K562 (cell line): ENCODE data around the gene FGF1. TPM values are rescaled to one million over a fixed set of nuclear protein-coding genes. Genes with fewer than 3 reads are reported as not detected.

Experiments used
- ATAC-seq: fragments of 200-7000 bp; cut with Tn5 transposase; 3 replicates; pipeline ENCODE4 v1.9.1; 2020; ENCODE audit warnings: moderate library complexity
- BruUV-seq: library from RNA; stranded (reverse); fragments of 400-500 nt; replicated peaks from 2 replicates; lab custom pipeline; 2021; lab: Mats Ljungman, UMichigan
- CTCF ChIA-PET: fragments of 300-600 bp; formaldehyde crosslinking; extraction: SDS; loops from one replicate; lab custom pipeline; 2021; ENCODE audit warnings: low intra/inter-chr PET ratio; lab: Yijun Ruan, JAX
- POLR2A ChIA-PET: fragments of 300-600, 350-650 bp; sonication (Branson Sonifier 250); formaldehyde crosslinking; extraction: SDS; loops from one replicate; lab custom pipeline; 2021; ENCODE audit warnings: antibody characterized with exemption, inconsistent platforms; lab: Yijun Ruan, JAX
- DNase-seq, 4 experiments: peaks; one replicate each; pipeline versions ENCODE4 v3.0.0 to v3.0.0-alpha.2; 2011 to 2018; ENCODE audit warnings: low spot score in 3 of 4, mixed read lengths in 3 of 4; ENCODE audit errors: extremely low read depth in 1 of 4
- FAIRE-seq: peaks from 2 replicates; lab custom pipeline; 2011; peaks lifted over from hg19 to GRCh38; lab: Jason Lieb, UNC
- H2AFZ ChIP-seq: 2 replicates; pipeline ENCODE4 v1.6.0; 2011; ENCODE audit warnings: low read depth, low read length, control low read depth, inconsistent platforms
- H3K27ac ChIP-seq: fragments of 200-600 bp; 3 replicates; pipeline ENCODE4 v1.8.0; 2011; ENCODE audit warnings: low read depth, mild to moderate bottlenecking, control low read depth, inconsistent platforms, low read length, moderate library complexity, mixed read lengths; ENCODE audit errors: extremely low read depth
- H3K27me3 ChIP-seq, 2 experiments: fragments of 300-600 bp in 1 of 2; 2 replicates in 1 of 2; 3 replicates in 1 of 2; pipeline versions ENCODE4 v1.6.0 to v1.8.0; 2011; ENCODE audit warnings: inconsistent platforms in 2 of 2, low read length in 2 of 2, mild to moderate bottlenecking in 1 of 2, mixed read lengths in 1 of 2, moderate library complexity in 1 of 2; ENCODE audit not compliant: control insufficient read depth in 2 of 2, insufficient read depth in 2 of 2
- H3K36me3 ChIP-seq: fragments of 300-600 bp; 3 replicates; pipeline ENCODE4 v1.8.0; 2011; ENCODE audit warnings: mild to moderate bottlenecking, low read length, inconsistent platforms; ENCODE audit not compliant: control insufficient read depth, insufficient read depth
- H3K4me1 ChIP-seq, 2 experiments: fragments of 200-600 bp in 1 of 2; replicated peaks in 1 of 2; 2 replicates in 1 of 2; 3 replicates in 1 of 2; pipeline versions ENCODE4 v1.5.1 to v1.8.0; 2011; ENCODE audit warnings: inconsistent platforms in 2 of 2, low read length in 2 of 2, mild to moderate bottlenecking in 1 of 2, mixed read lengths in 1 of 2, moderate library complexity in 1 of 2; ENCODE audit not compliant: control insufficient read depth in 2 of 2, insufficient read depth in 2 of 2
- H3K4me2 ChIP-seq: 2 replicates; pipeline ENCODE4 v1.6.1; 2011; ENCODE audit warnings: low read length, control low read depth, inconsistent platforms, mixed read lengths; ENCODE audit not compliant: insufficient read depth
- H3K4me3 ChIP-seq: fragments of 200-600 bp; sonication (generic), shearing (Covaris generic); 2 replicates; pipeline ENCODE4 v1.5.1; 2016; ENCODE audit warnings: control low read depth, inconsistent platforms
- H3K79me2 ChIP-seq: fragments of 200-600 bp; 3 replicates; pipeline ENCODE4 v1.8.0; 2011; ENCODE audit warnings: low read length, inconsistent platforms; ENCODE audit not compliant: control insufficient read depth, insufficient read depth
- H3K9ac ChIP-seq, 2 experiments: 2 replicates each; pipeline versions ENCODE4 v1.6.0 to v1.6.1; 2011; ENCODE audit warnings: low read depth in 2 of 2, low read length in 2 of 2, control low read depth in 1 of 2, inconsistent platforms in 1 of 2, mild to moderate bottlenecking in 1 of 2, mixed read lengths in 1 of 2; ENCODE audit not compliant: insufficient read depth in 1 of 2
- H3K9me1 ChIP-seq: one replicate; pipeline ENCODE4 v1.6.0; 2011; ENCODE audit warnings: inconsistent platforms, mild to moderate bottlenecking, low read length, moderate library complexity; ENCODE audit not compliant: control insufficient read depth, insufficient read depth
- H3K9me3 ChIP-seq: replicated peaks from 2 replicates; pipeline ENCODE4 v1.5.1; 2011; ENCODE audit warnings: low read depth, low read length, inconsistent platforms; ENCODE audit not compliant: control insufficient read depth, insufficient read depth
- H4K20me1 ChIP-seq: replicated peaks from 2 replicates; pipeline ENCODE4 v1.6.1; 2011; ENCODE audit warnings: low read length, inconsistent platforms, mixed read lengths; ENCODE audit not compliant: control insufficient read depth, insufficient read depth
- ATF3 ChIP-seq, 2 experiments: fragments of 450-650 bp in 1 of 2; sonication (generic) in 1 of 2; formaldehyde crosslinking in 1 of 2; IDR thresholded peaks in 1 of 2; conservative IDR thresholded peaks in 1 of 2; 2 replicates each; pipeline versions ENCODE4 v1.6.1 to v1.8.1; 2016 to 2023; ENCODE audit warnings: mild to moderate bottlenecking in 2 of 2, moderate library complexity in 2 of 2, inconsistent platforms in 1 of 2, missing genetic modification reagents in 1 of 2
- CHCHD3 ChIP-seq: fragments of 250-450 bp; sonication (Bioruptor Pico); IDR thresholded peaks from 2 replicates; pipeline ENCODE4 v2.1.2; 2022; ENCODE audit warnings: mild to moderate bottlenecking
- CHD1 ChIP-seq: fragments of 200-600 bp; sonication (generic); IDR thresholded peaks from one replicate; pipeline ENCODE4 v1.6.1; 2012; ENCODE audit warnings: mild to moderate bottlenecking, moderate library complexity, low read length, inconsistent platforms
- CXXC5 ChIP-seq: fragments of 250-450 bp; sonication (Bioruptor Pico); IDR thresholded peaks from 2 replicates; pipeline ENCODE4 v1.8.0; 2022; ENCODE audit warnings: inconsistent platforms, mild to moderate bottlenecking, moderate library complexity
- FOSL1 ChIP-seq: fragments of 200-800 bp; sonication (Bioruptor generic); conservative IDR thresholded peaks from 2 replicates; pipeline ENCODE4 v1.6.1; 2016; ENCODE audit warnings: missing genetic modification characterization, missing compliant biosample characterization
- JUN ChIP-seq, 2 experiments: sonication (generic) in 1 of 2; formaldehyde crosslinking in 1 of 2; IDR thresholded peaks; 2 replicates each; pipeline versions ENCODE4 v1.6.1 to v1.8.0; 2012 to 2022; ENCODE audit warnings: borderline replicate concordance in 2 of 2, mild to moderate bottlenecking in 2 of 2, improper control_type of control experiment in 1 of 2, low read depth in 1 of 2, low read length in 1 of 2, missing genetic modification reagents in 1 of 2
- JUND ChIP-seq, 2 experiments: IDR thresholded peaks; 2 replicates in 1 of 2; 3 replicates in 1 of 2; pipeline ENCODE4 v1.6.1; 2011; ENCODE audit warnings: borderline replicate concordance in 2 of 2, low read depth in 2 of 2, low read length in 2 of 2, improper control_type of control experiment in 1 of 2, missing biosample characterization in 1 of 2, missing genetic modification characterization in 1 of 2, missing genetic modification reagents in 1 of 2
- MAX ChIP-seq: sonication (generic); formaldehyde crosslinking; IDR thresholded peaks from 2 replicates; pipeline ENCODE4 v1.9.0; 2022; ENCODE audit warnings: mild to moderate bottlenecking, missing genetic modification reagents
- MEF2A ChIP-seq: IDR thresholded peaks from 2 replicates; pipeline ENCODE4 v1.6.1; 2011; ENCODE audit warnings: low read depth, mild to moderate bottlenecking, low read length, moderate library complexity; ENCODE audit not compliant: control insufficient read depth
- NFIX ChIP-seq: fragments of 250-450 bp; sonication (Bioruptor Pico); IDR thresholded peaks from 2 replicates; pipeline ENCODE4 v1.4.0; 2020; ENCODE audit warnings: low read depth, mild to moderate bottlenecking, moderate library complexity
- THRAP3 ChIP-seq: fragments of 450-650 bp; IDR thresholded peaks from 2 replicates; pipeline ENCODE4 v1.6.1; 2016; ENCODE audit warnings: mild to moderate bottlenecking, inconsistent platforms, borderline replicate concordance
- ZBTB26 ChIP-seq: fragments of 450-650 bp; formaldehyde crosslinking; IDR thresholded peaks from 2 replicates; pipeline ENCODE4 v1.4.0; 2022; ENCODE audit warnings: missing genetic modification characterization
- ZBTB43 ChIP-seq: sonication (generic); formaldehyde crosslinking; IDR thresholded peaks from 2 replicates; pipeline ENCODE4 v1.8.0; 2023; ENCODE audit warnings: mild to moderate bottlenecking, missing genetic modification reagents
- ZNF699 ChIP-seq: fragments of 250-450 bp; sonication (Bioruptor Pico); IDR thresholded peaks from 2 replicates; pipeline ENCODE4 v1.8.0; 2021; ENCODE audit warnings: mild to moderate bottlenecking, moderate library complexity; ENCODE audit not compliant: insufficient replicate concordance
- WGBS: fragments of 100-300 bp; shearing (Covaris generic); methylation state at CpG from one replicate; pipeline ENCODE4 v1.1.6; 2016; ENCODE audit warnings: low coverage, mixed read lengths; ENCODE audit not compliant: insufficient coverage; ENCODE audit errors: missing lambda C conversion rate; 5-methylcytosine and 5-hydroxymethylcytosine counted together
- in situ Hi-C: fragments of 300-500 bp; cut with MboI; formaldehyde crosslinking; loops from 4 replicates; pipeline ENCODE4 v1.15.0; 2018; ENCODE audit warnings: inconsistent platforms, mixed read lengths
- intact Hi-C: fragments of 100-400 bp; cut with micrococcal nuclease; formaldehyde crosslinking; loops from 2 replicates; pipeline ENCODE4 v1.14.2; 2022
- polyA plus RNA-seq, 8 experiments: library from polyadenylated mRNA; depleted of rRNA in 4 of 8; stranded (reverse) in 5 of 8; unstranded in 3 of 8; fragments of >200 nt; fragmentation: Nextera tagmentation in 2 of 8; fragmentation: Illumina TruSeq in 1 of 8; extraction: Ambion mirVana in 2 of 8; extraction: Trizol in 1 of 8; gene quantifications; 2 replicates each; pipeline versions ENCODE4 v1.2.1 to v1.2.3, GENCODE V29; 2011 to 2014; ENCODE audit warnings: inconsistent platforms in 1 of 8, missing spikeins in 1 of 8
- total RNA-seq, 7 experiments: library from RNA; depleted of rRNA in 6 of 7; stranded (reverse); fragments of >200 nt in 6 of 7; fragmentation: Illumina TruSeq in 2 of 7; extraction: Trizol in 2 of 7; gene quantifications; 2 replicates each; pipeline versions ENCODE4 v1.2.1 to v1.2.3, GENCODE V29; 2011 to 2021; ENCODE audit warnings: low replicate concordance in 1 of 7

FGF1 gene
- total and polyA plus RNA-seq, 9 of the 15 experiments (the other 6 are each of a cell fraction or from before 2014, with no cell fraction given): not detected

- no peaks in the 10 kb centered on the region for H3K9me3 ChIP-seq
- no peak overlapping the region for H3K4me2 ChIP-seq
- 1% methylated on average over 5 of the region's 5 CpGs for WGBS
- H4K20me1 ChIP-seq: no peaks in the 10 kb centered on the region
- ChIA-PET CTCF (no interaction called here), POLR2A (no interaction called here)
- no peak overlapping the region for H3K4me3 ChIP-seq
- ATAC-seq (no peak), FAIRE-seq (no peak), DNase-seq (peak in 1 of 4 experiments; percentile 17)
- H3K9ac ChIP-seq: no peak overlapping the region
- H3K27ac ChIP-seq: no peak overlapping the region
- H3K4me1 ChIP-seq: no peaks in the 10 kb centered on the region
- H3K79me2 ChIP-seq: no peaks in the 10 kb centered on the region
- no peaks in the 10 kb centered on the region for H3K36me3 ChIP-seq
- H2AFZ ChIP-seq: no peak overlapping the region
- H3K9me1 ChIP-seq: no peaks in the 10 kb centered on the region
- intact Hi-C loops (no loop called here), in situ Hi-C loops (no loop called here)
- H3K27me3 ChIP-seq: peaks cover 15 to 49% of the 10 kb centered on the region in 2 experiments; a peak in 4 of 5 replicates
- no TSS peak for BruUV-seq
- TF ChIP-seq ZBTB26 (CRISPR knock-in tag) (no peak), ATF3 (IDR thresholded peaks at IDR 0.05) (peak; percentile 74), ATF3 (CRISPR knock-in tag; conservative IDR thresholded peaks at IDR 0.05) (no peak), MAX (CRISPR knock-in tag) (no peak), THRAP3 (no peak), CXXC5 (no peak), FOSL1 (peak; percentile 92), NFIX (no peak), CHCHD3 (CRISPR knock-in tag) (no peak), ZNF699 (CRISPR knock-in tag) (no peak), CHD1 (no peak), MEF2A (no peak), JUN (IDR thresholded peaks at IDR 0.05; ENCODE audit: borderline replicate concordance, low read depth, low read length) (peak; percentile 48; the same call in 1 of the 2 replicates), JUN (CRISPR knock-in tag; IDR thresholded peaks at IDR 0.05; ENCODE audit: borderline replicate concordance) (no peak), JUND (IDR thresholded peaks at IDR 0.05; ENCODE audit: borderline replicate concordance, low read depth, low read length) (peak; percentile 37; the same call in 1 of the 2 replicates), JUND (tag; IDR thresholded peaks at IDR 0.05; ENCODE audit: borderline replicate concordance, low read depth, low read length) (no peak; the same call in 2 of the 3 replicates), ZBTB43 (no peak)
These were observed 5.2 kb downstream of the FGF1 start for GRCh38 chr5:142680605-142681259.
